HG03159 (cell line): ENCODE measurements around the gene MPP2.
"Not testable (repeated sequence)": the region's sequence is repeated elsewhere in the genome, so short reads cannot be mapped to it uniquely, and the experiment has no call there.

Source experiments
- ATAC-seq: cut with Tn5 transposase; IDR thresholded peaks from one replicate; pipeline ENCODE4 v1.9.1; 2021; ENCODE audit warnings: mild to moderate bottlenecking, moderate library complexity; ENCODE audit not compliant: unreplicated experiment

The MPP2 gene

DNA sequence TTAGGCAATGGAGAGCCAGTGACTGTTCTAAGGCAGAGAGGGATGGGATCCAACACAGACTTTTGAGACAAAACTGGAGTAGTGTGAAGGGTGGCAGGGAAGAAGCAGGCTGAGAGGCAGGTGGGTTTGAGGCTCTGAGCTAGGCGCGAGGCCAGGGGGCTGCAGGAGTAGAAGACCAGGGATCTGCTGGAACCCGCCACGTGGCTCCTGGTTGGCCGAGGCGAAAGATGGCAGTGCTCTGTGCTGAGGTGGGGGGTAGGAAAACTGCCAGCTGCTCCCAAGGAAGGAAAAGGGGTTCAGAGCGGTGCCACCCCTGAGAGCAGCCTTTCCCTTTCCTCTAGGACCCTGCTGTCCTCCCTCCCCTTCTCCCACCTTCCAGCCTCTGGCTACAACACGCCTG, 54.8 kb downstream of the MPP2 start:
- no peak for ATAC-seq

- no peak for ATAC-seq
Observed at GRCh38 chr17:43849116-43849515, 58.2 kb downstream of the MPP2 start.

GRCh38 chr17:43848601-43849000, 58.7 kb downstream of the MPP2 start:
- no peak for ATAC-seq

GRCh38 chr17:43846963-43847371, 60.4 kb downstream of the MPP2 start, which contains the start of gene CD300LG:
Gene CD300LG, plus strand, starts transcription at chr17:43847176. Its CDS starts 41 bp downstream, at chr17:43847217.
- no peak for ATAC-seq

DNA sequence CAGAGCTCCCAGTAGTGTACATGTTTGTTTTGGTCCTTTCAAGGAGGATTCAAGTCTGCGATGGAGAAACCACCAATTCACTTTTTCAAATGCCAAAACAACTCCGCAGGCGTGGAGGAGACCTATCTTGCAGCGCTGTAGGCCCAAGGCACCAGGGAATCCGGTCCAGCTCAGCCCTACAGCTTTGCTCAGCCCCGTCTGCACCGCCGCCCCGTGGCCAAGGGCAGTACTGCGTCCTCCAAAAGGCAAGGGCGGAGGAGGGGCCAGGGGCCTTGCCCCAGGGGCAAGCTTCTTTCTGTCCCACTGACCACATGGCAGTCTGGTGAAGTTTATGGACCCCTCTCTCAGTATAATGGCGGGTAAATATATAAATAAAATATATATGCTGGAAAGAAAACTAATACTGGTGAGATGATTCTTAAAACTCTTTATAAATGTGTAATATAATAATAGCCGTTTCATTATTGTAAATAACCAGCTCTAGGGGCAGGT, 61.1 kb downstream of the MPP2 start:
- ATAC-seq: no peak

DNA sequence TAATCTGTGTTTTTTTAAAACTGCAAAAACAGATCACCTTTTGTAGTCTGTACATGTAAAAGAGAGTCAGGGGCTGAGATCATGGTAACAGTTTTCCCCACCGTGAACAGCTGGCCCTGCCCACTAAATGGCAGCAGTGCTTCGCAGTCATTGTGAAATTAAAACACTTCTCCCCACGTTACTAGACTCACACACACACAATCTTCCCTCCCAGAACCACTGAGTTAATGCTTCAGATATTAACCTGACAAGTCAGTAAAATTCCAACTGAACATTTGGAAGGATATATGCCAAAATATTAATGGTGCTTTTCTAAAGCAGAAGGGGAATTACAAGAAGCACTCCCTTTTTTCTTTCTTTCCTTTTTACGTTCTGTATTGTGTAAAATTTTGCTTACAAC, 61.6 kb downstream of the MPP2 start:
- ATAC-seq: no peak

DNA sequence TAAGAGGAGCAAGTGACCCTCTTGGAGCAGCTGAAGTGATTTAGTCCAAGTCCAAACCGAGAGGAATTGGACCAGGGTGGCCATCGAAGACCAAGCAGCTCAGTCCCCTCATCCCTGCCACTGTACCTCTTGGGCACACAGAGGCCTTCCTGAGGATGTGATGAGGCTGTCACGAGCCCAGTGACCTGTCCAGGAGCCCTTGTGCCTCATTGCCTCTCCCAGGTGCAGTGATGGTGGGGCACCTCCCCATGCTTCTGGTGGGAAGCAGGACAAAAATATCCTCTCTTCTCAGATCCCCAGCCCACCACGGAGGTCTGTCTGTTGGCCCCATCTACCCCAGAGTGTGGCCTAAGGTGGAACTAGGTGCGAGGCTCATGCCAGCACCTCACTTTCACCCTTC, 63.1 kb downstream of the MPP2 start:
- ATAC-seq: no peak

GRCh38 chr17:43842975-43843325, 64.4 kb downstream of the MPP2 start:
- ATAC-seq: no peak

DNA sequence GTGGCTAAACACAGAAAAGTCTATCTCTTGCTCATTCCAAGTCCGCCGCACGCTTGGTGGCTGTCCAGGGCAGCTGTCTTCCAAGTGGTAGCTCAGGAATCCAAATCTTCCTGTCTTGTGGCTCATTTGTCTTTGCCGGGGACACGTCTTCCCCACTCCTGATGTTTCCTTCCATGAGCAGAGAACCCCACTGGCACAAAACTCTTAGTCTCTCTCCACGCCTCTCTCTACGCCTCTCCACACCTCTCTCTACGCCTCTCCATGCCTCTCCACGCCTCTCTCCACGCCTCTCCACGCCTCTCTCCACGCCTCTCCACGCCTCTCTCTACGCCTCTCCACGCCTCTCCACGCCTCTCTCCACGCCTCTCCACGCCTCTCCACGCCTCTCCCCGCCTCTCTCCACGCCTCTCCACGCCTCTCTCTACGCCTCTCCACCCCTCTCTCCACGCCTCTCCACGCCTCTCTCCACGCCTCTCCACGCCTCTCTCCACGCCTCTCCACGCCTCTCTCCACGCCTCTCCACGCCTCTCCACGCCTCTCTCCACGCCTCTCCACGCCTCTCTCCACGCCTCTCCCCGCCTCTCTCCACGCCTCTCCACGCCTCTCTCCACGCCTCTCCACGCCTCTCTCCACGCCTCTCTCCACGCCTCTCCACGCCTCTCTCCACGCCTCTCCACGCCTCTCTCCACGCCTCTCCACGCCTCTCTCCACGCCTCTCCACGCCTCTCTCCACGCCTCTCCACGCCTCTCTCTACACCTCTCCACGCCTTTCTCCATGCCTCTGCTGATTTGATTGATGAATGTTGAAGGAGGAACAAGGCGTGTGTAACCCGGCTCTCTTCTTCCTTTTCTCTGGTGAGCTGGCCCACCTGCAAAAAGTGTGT, 65.0 kb downstream of the MPP2 start:
- ATAC-seq: not testable (repeated sequence)

- ATAC-seq: no peak
Observed at GRCh38 chr17:43841282-43841681, 66.1 kb downstream of the MPP2 start.

DNA sequence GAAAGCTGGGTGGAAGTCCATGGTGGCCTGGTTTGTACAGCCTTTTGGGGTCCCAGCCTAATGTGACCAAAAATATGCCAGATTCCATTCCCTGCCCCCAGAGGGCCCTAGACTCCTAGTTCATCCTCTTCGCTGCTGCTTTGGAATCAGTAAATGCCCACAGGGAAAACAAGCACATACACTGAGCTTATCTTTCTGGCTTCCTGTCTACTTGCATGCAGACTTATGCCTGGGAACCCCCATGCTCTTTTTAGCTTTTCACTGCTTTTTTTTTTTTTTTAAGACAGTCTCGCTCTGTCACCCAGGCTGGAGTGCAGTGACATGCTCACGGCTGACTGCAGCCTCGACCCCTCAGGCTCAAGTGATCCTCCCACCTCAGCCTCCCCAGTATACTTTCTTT, 66.5 kb downstream of the MPP2 start:
- no peak for ATAC-seq

- ATAC-seq: no peak
Observed at GRCh38 chr17:43839670-43840108, 67.6 kb downstream of the MPP2 start.

DNA sequence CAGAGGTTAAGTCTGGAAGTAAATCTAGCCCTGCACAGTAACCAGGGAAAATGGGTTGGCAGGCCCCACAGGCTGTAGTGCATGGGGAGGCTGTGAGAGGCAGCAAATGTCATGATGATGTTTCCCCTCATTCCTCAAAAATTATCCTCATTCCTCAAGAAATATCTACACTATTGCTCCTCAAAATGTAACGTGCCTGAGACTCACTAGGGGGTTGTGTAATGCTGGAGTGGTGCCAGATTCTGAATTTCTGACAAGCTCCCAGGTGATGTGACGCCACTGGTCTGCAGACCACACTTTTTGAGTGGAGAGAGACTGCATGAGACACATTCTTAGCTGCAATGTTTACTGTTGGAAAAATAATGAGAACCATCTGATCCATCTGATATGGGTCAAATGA, 73.2 kb downstream of the MPP2 start:
- ATAC-seq: no peak

- ATAC-seq: no peak
Observed at GRCh38 chr17:43832976-43833829, 74.1 kb downstream of the MPP2 start, which contains the start of gene MPP3. Gene MPP3, minus strand, starts transcription at chr17:43833146. Its CDS starts 1,240 bp downstream, at chr17:43831906.

DNA sequence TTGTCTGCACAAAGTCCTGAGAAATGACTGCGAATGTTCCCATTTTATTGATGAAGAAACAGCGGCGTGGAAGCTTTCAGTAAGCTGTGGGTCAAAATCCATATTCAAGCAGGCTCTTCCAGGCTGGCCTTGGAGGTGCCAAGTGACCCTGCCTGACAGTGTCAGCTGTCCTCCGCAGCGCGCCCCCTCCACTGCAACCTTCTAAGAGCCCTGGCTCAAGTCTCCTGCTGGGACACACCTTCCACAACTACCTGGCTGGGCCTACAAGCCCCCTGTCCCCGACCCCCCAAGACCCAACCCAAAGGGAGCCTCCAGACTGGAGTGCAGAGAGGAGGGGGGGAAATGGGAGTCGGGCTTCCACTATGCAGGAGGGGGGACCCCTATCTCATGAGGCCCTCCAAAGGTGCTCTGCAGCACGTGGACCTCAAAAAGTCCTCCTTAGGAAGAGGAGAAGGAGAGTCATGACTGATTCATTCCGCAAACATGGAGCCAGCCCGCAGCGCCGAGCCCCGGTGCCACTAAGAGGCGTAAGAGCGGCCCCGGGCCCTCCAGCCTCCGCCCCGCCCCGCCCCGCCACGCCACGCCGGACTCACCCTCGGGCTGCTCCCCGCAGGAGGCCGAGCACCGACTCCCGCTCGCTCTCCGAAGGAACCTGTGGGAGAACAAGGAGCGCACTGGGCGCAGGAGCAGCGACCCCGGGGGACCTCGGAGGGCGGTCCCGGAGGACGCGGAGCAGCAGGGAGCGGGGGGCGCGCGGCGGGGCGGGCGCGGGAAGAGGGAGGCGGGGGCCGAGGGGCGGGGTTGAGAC, 75.0 kb downstream of the MPP2 start:
- ATAC-seq: no peak

GRCh38 chr17:43831633-43832032, 75.7 kb downstream of the MPP2 start:
- no peak for ATAC-seq

DNA sequence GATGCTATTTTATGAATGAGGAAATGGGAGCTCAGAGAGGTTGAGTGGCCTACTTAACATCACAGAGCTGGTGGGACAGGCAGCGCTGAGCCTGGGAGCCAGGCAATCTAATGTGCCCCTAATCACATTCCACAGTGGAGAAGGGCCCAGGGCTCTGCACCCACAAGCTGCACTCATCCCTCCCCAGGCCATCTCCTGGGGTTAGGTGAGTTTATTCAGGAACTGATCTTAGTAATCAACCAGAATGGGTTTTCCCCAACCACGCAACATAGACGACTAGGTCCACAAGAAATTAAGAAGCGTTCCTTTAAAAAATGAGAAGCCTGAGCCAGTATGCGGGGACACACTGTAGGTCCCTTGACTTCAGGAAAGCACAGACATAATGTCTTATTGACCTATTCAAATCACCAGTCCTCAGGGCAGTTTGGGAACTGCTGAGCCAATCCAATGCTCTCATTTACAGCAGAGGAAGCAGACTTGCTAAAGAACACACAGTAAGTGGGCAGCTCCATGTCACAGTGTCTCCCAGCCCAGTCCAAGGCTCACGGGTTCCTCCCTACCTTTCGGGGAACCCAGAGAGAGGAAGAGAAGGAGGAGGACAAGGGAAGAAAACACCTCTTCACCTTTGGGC, 76.7 kb downstream of the MPP2 start:
- ATAC-seq: no peak

GRCh38 chr17:43829738-43830137, 77.6 kb downstream of the MPP2 start:
- no peak for ATAC-seq

DNA sequence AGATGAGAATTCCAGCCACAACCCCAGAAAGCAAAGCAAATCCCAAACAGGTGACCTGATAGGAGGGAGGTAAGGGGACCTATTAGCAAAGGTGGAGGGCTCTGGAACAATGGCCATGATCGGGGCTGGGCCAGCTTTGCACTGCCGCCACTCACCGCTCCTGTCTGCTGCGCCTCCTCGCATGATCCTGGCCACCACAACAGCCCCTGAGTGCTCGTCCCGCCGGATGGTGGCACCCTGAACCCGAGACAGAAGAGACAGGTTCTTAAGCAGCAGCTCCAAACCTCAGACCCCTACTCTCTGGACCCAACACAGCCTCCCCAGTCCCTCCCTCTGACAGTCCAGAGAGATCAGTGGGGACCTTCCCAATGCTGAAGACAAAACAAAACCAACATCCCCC, 79.7 kb downstream of the MPP2 start:
- ATAC-seq: no peak

DNA sequence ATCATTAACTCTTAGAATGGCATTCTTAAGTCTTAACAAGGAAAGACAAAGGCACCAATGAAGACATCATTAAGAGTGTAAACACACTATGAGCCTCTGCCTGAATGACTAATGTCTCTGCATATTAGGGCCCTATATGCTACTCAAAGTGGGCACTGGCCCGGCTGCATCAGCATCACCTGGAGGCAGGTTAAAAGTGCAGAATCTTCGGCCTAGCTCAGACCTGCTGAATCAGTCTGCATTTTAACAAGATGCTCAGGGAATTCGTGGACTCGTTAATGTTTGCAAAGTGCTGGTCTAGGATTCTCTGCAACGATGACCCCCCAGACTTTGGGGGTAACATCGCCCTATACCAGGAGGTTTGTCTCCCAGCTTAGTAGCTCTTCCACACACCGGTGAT, 81.1 kb downstream of the MPP2 start:
- ATAC-seq: no peak
